Hepatocyte (in vitro differentiated cells): ENCODE data around the gene OR8S1. TPM values are rescaled to one million over a fixed set of nuclear protein-coding genes. Genes with fewer than 3 reads are reported as not detected.
"Not testable (repeated sequence)": the region's sequence is repeated elsewhere in the genome, so short reads cannot be mapped to it uniquely, and the experiment has no call there.

ENCODE experiments used
- DNase-seq: peaks from one replicate; pipeline ENCODE4 v3.0.0-alpha.2; 2016; ENCODE audit warnings: low spot score
- H2AFZ ChIP-seq: fragments of 200-600 bp; sonication (generic); 2 replicates; pipeline ENCODE4 v1.6.0; 2016; ENCODE audit warnings: antibody characterized with exemption, mild to moderate bottlenecking
- H3K27ac ChIP-seq: fragments of 200-600 bp; sonication (generic); 2 replicates; pipeline ENCODE4 v1.5.1; 2016; ENCODE audit warnings: mild to moderate bottlenecking
- H3K27me3 ChIP-seq: fragments of 200-600 bp; sonication (generic); 2 replicates; pipeline ENCODE4 v1.6.1; 2016
- H3K36me3 ChIP-seq: fragments of 200-600 bp; sonication (generic); replicated peaks from 2 replicates; pipeline ENCODE4 v1.5.1; 2016; ENCODE audit warnings: low read depth; ENCODE audit not compliant: insufficient read depth
- H3K4me1 ChIP-seq: fragments of 200-600 bp; sonication (generic); 2 replicates; pipeline ENCODE4 v1.5.1; 2016; ENCODE audit warnings: mild to moderate bottlenecking, moderate library complexity; ENCODE audit not compliant: insufficient read depth
- H3K4me2 ChIP-seq: fragments of 200-600 bp; sonication (generic); 2 replicates; pipeline ENCODE4 v1.6.0; 2016
- H3K4me3 ChIP-seq: fragments of 200-600 bp; sonication (generic); 2 replicates; pipeline ENCODE4 v1.5.1; 2016; ENCODE audit warnings: mild to moderate bottlenecking
- H3K79me2 ChIP-seq: fragments of 200-600 bp; sonication (generic); 2 replicates; pipeline ENCODE4 v1.6.0; 2017; ENCODE audit warnings: mild to moderate bottlenecking
- H3K9me2 ChIP-seq: fragments of 200-600 bp; sonication (generic); replicated peaks from 2 replicates; pipeline ENCODE4 v1.6.0; 2017; ENCODE audit warnings: mild to moderate bottlenecking; ENCODE audit not compliant: insufficient read depth
- H3K9me3 ChIP-seq: fragments of 200-600 bp; sonication (generic); 2 replicates; pipeline ENCODE4 v1.5.1; 2016; ENCODE audit warnings: low read depth, mild to moderate bottlenecking
- H4K20me1 ChIP-seq: fragments of 200-600 bp; sonication (generic); 2 replicates; pipeline ENCODE4 v1.6.0; 2016; ENCODE audit warnings: mild to moderate bottlenecking; ENCODE audit not compliant: insufficient read depth, poor library complexity, severe bottlenecking
- EZH2 ChIP-seq: fragments of 200-600 bp; sonication (generic); IDR thresholded peaks from 2 replicates; pipeline ENCODE4 v1.6.1; 2016; ENCODE audit warnings: antibody characterized with exemption, mild to moderate bottlenecking, borderline replicate concordance
- EZH2phosphoT487 ChIP-seq: fragments of 200-600 bp; sonication (generic); IDR thresholded peaks from one replicate; pipeline ENCODE4 v1.6.1; 2018; ENCODE audit warnings: antibody characterized with exemption, mild to moderate bottlenecking, low read depth, moderate library complexity; ENCODE audit not compliant: unreplicated experiment, severe bottlenecking
- WGBS: methylation state at CpG from one replicate; pipeline ENCODE4 v1.1.6; 2016; ENCODE audit warnings: low lambda C conversion rate; ENCODE audit errors: missing lambda C conversion rate; 5-methylcytosine and 5-hydroxymethylcytosine counted together
- polyA plus RNA-seq: library from polyadenylated mRNA; unstranded; fragments of >200 nt; fragmentation: Nextera tagmentation; extraction: Ambion mirVana; gene quantifications from 2 replicates; pipeline ENCODE4 v1.2.1, GENCODE V29; 2016
- total RNA-seq: library from RNA; depleted of rRNA; stranded (reverse); fragments of >200 nt; gene quantifications from 2 replicates; pipeline ENCODE4 v1.2.3, GENCODE V29; 2014
- TF ChIP-seq, protein P1 (sequence below): fragments of 200-600 bp; sonication (generic); IDR thresholded peaks from 2 replicates; pipeline ENCODE4 v1.5.1; 2016; ENCODE audit warnings: antibody characterized with exemption, mild to moderate bottlenecking; ENCODE audit not compliant: poor library complexity

The OR8S1 gene
- total and polyA plus RNA-seq, 2 experiments from 2014 or later: 0.17 to 1.1 TPM

DNA sequence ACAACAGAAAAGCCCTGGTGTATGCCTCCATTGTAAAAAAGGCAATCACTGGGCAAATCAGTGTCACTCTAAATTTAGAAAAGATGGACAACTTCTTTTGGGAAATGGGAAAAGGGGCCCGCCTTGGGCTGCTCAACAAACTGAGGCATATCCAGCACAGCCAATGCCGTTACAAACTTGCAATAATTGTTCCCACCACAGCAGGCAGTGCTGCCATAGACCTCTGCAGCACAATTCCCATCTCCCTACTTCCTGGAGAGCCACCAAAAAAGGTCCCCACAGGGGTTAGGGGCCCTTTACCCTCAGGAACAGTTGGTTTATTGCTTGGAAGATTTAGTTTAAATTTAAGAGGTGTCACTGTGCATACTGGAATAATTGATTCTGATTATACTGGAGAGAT is 16.4 kb upstream of the OR8S1 start:
- no peak overlapping the region for H2AFZ ChIP-seq
- no peak overlapping the region for H3K27ac ChIP-seq
- H3K4me2 ChIP-seq: no peak overlapping the region
- H3K4me1 ChIP-seq: no peaks in the 10 kb centered on the region
- no peak for DNase-seq
- no peaks in the 10 kb centered on the region for H3K79me2 ChIP-seq
- no peaks in the 10 kb centered on the region for H3K9me2 ChIP-seq
- H3K27me3 ChIP-seq: no peaks in the 10 kb centered on the region
- H3K36me3 ChIP-seq: no peaks in the 10 kb centered on the region
- no peak overlapping the region for H3K4me3 ChIP-seq
- 66% methylated on average over 2 of the region's 2 CpGs for WGBS
- H4K20me1 ChIP-seq: no peaks in the 10 kb centered on the region
- TF ChIP-seq EZH2phosphoT487: no peak
- TF ChIP-seq, protein P1, sequence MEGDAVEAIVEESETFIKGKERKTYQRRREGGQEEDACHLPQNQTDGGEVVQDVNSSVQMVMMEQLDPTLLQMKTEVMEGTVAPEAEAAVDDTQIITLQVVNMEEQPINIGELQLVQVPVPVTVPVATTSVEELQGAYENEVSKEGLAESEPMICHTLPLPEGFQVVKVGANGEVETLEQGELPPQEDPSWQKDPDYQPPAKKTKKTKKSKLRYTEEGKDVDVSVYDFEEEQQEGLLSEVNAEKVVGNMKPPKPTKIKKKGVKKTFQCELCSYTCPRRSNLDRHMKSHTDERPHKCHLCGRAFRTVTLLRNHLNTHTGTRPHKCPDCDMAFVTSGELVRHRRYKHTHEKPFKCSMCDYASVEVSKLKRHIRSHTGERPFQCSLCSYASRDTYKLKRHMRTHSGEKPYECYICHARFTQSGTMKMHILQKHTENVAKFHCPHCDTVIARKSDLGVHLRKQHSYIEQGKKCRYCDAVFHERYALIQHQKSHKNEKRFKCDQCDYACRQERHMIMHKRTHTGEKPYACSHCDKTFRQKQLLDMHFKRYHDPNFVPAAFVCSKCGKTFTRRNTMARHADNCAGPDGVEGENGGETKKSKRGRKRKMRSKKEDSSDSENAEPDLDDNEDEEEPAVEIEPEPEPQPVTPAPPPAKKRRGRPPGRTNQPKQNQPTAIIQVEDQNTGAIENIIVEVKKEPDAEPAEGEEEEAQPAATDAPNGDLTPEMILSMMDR: no peak
- TF ChIP-seq EZH2: no peak
- H3K9me3 ChIP-seq: peaks cover 8% of the 10 kb centered on the region

DNA sequence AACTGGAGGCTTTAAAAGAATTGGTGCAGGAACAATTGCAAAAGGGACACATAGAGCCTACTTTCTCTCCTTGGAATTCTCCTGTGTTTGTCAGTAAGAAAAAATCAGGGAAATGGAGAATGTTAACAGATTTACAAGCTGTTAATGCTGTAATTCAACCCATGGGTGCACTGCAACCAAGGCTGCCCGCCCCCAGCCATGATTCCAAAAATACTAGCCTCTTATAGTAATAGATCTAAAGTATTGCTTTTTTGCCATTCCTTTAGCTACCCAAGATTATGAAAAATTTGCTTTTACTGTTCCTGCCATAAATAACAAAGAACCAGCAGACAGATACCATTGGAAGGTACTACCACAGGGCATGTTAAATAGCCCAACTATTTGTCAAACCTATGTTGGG is 15.3 kb upstream of the OR8S1 start:
- 24% methylated on average over 1 of the region's 1 CpG for WGBS
- no peaks in the 10 kb centered on the region for H3K9me2 ChIP-seq
- DNase-seq: no peak
- H3K4me2 ChIP-seq: no peak overlapping the region
- H3K4me3 ChIP-seq: no peak overlapping the region
- H3K9me3 ChIP-seq: peaks cover 8% of the 10 kb centered on the region
- H4K20me1 ChIP-seq: no peaks in the 10 kb centered on the region
- TF ChIP-seq, protein P1: no peak
- TF ChIP-seq EZH2: no peak
- H3K27ac ChIP-seq: no peak overlapping the region
- no peaks in the 10 kb centered on the region for H3K4me1 ChIP-seq
- no peaks in the 10 kb centered on the region for H3K36me3 ChIP-seq
- no peaks in the 10 kb centered on the region for H3K79me2 ChIP-seq
- H2AFZ ChIP-seq: no peak overlapping the region
- H3K27me3 ChIP-seq: no peaks in the 10 kb centered on the region

DNA sequence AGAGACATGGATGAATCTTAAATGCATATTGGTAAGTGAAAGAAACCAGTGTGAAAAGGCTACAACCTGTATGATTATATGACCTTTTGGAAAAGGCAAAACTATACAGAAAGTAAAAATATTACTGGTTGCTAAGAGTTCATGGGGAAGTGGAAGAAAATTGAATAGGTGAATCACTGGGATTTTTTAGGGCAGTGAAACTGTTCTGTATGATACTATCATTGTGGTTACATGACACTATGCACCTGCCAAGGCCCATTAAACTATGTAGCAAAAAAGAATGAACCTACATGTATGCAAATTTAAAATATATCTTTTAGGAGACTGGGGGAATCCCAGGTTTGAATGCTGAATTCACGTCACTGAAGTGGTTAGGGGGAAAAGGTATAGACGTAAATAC is 12.6 kb upstream of the OR8S1 start:
- Histone ChIP-seq H2AFZ (no peak overlapping the region), H3K4me2 (no peak overlapping the region), H3K4me1 (no peaks in the 10 kb centered on the region), H4K20me1 (no peaks in the 10 kb centered on the region), H3K79me2 (no peaks in the 10 kb centered on the region), H3K9me3 (peaks cover 8% of the 10 kb centered on the region), H3K36me3 (no peaks in the 10 kb centered on the region), H3K9me2 (no peaks in the 10 kb centered on the region), H3K4me3 (no peak overlapping the region), H3K27ac (no peak overlapping the region), H3K27me3 (no peaks in the 10 kb centered on the region)
- DNase-seq: no peak
- TF ChIP-seq, protein P1: no peak
- no peak for TF ChIP-seq EZH2
- no peak for TF ChIP-seq EZH2phosphoT487
- 61% methylated on average over 2 of the region's 2 CpGs for WGBS

DNA sequence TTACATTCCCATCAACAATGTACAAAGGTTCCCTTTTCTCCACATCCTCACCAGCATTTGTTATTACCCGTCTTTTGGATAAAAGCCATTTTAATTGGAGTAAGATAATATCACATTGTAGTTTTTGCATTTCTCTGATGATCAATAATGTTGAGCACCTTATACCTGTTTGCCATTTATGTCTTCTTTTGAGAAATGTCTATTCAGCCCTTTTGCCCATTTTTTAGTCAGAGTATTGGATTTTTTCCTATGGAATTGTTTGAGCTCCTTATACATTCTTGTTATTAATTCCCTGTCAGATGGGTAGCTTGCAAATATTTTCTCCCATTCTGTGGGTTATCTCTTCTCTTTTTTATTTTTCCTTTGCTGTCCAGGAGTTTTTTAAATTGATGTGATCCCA is 10.7 kb upstream of the OR8S1 start:
- no peak overlapping the region for H2AFZ ChIP-seq
- no peak overlapping the region for H3K27ac ChIP-seq
- peaks cover 8% of the 10 kb centered on the region for H3K9me3 ChIP-seq
- no peaks in the 10 kb centered on the region for H3K4me1 ChIP-seq
- H3K4me3 ChIP-seq: no peak overlapping the region
- no peaks in the 10 kb centered on the region for H3K27me3 ChIP-seq
- no peak for DNase-seq
- no peaks in the 10 kb centered on the region for H3K79me2 ChIP-seq
- 93% methylated on average over 1 of the region's 1 CpG for WGBS
- H3K36me3 ChIP-seq: no peaks in the 10 kb centered on the region
- no peak for TF ChIP-seq EZH2
- TF ChIP-seq, protein P1: no peak
- TF ChIP-seq EZH2phosphoT487: no peak
- H3K9me2 ChIP-seq: no peaks in the 10 kb centered on the region
- no peak overlapping the region for H3K4me2 ChIP-seq
- H4K20me1 ChIP-seq: no peaks in the 10 kb centered on the region

DNA sequence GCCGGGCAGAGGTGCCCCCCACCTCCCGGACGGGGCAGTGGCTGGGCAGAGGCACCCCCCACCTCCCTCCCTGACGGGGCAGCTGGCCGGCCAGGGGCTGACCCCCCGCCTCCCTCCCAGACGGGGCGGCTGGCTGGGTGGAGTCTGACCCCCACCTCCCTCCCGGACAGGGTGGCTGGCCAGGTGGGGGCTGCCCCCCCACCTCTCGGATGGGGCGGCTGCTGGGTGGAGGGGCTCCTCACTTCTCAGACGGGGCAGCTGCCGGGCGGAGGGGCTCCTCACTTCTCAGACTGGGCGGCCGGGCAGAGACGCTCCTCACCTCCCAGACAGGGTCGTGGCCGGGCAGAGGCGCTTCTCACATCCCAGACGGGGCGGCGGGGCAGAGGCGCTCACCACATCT is 5.1 kb upstream of the OR8S1 start:
- H3K79me2 ChIP-seq, H2AFZ ChIP-seq, H3K36me3 ChIP-seq, H3K4me1 ChIP-seq, H3K4me2 ChIP-seq, H3K4me3 ChIP-seq, DNase-seq, H3K27me3 ChIP-seq, H4K20me1 ChIP-seq, H3K9me3 ChIP-seq, H3K27ac ChIP-seq, H3K9me2 ChIP-seq: not testable (repeated sequence)
- WGBS: no CpG with 5 or more reads among the region's 24 CpGs
